ENCODE results near the gene HOXC6. TPM values are rescaled to one million over a fixed set of nuclear protein-coding genes. Genes with fewer than 3 reads are reported as not detected.
A peak's percentile ranks its signal among the peaks of the same experiment; 100 is the strongest.

HOXC6 gene
- total RNA-seq, 3 donors from 2014 or later = 3.3 to 4.1 (median 4.0) TPM

GRCh38 chr12:54026640-54027441, 1.4 kb upstream of the HOXC6 start:
- no peak for TF ChIP-seq POLR2AphosphoS5 (IDR thresholded peaks at IDR 0.05)
- no peak for TF ChIP-seq CTCF (IDR thresholded peaks at IDR 0.05)
- TF ChIP-seq POLR2A (IDR thresholded peaks at IDR 0.05) = no peak
- Histone ChIP-seq H3K4me3 (peak overlapping the region; percentile 26 to 59 (median 51)), H3K36me3 (no peaks in the 10 kb centered on the region), H3K27ac (peak overlapping the region; percentile 84 to 88), H3K9me3 (no peaks in the 10 kb centered on the region), H3K27me3 (no peaks in the 10 kb centered on the region), H3K4me1 (peaks cover 0 to 7% of the 10 kb centered on the region in 2 donors)
- DNase-seq (ENCODE audit: low spot score in 2 of 2) = peak in 1 of 2 donors; percentile 14
- intact Hi-C loops (cut with DNase I; ENCODE audit: low total_unique reads) = no loop called here

GRCh38 chr12:54027442-54027786, 826 bp upstream of the HOXC6 start:
- no peak for DNase-seq (ENCODE audit: low spot score in 2 of 2)
- peaks cover 5 to 7% of the 10 kb centered on the region in 2 donors for H3K4me1 ChIP-seq
- H3K36me3 ChIP-seq = no peaks in the 10 kb centered on the region
- no peaks in the 10 kb centered on the region for H3K9me3 ChIP-seq
- intact Hi-C loops (cut with DNase I; ENCODE audit: low total_unique reads) = no loop called here
- H3K4me3 ChIP-seq = peak overlapping the region; percentile 26 to 71 (median 59)
- H3K27me3 ChIP-seq = no peaks in the 10 kb centered on the region
- no peak for TF ChIP-seq CTCF (IDR thresholded peaks at IDR 0.05)
- TF ChIP-seq POLR2AphosphoS5 (IDR thresholded peaks at IDR 0.05) = no peak
- TF ChIP-seq POLR2A (IDR thresholded peaks at IDR 0.05) = no peak
- peak overlapping the region; percentile 84 to 88 for H3K27ac ChIP-seq

GRCh38 chr12:54029529-54030441, 1.5 kb downstream of the HOXC6 start:
- Histone ChIP-seq H3K27me3 (no peaks in the 10 kb centered on the region), H3K4me1 (peaks cover 5 to 7% of the 10 kb centered on the region in 2 donors), H3K36me3 (no peaks in the 10 kb centered on the region), H3K27ac (peak overlapping the region; percentile 84 to 89), H3K4me3 (peak overlapping the region; percentile 40 to 71 (median 59)), H3K9me3 (no peaks in the 10 kb centered on the region)
- intact Hi-C loops (cut with DNase I; ENCODE audit: low total_unique reads) = no loop called here
- peak in 1 of 2 donors; percentile 51 for DNase-seq (ENCODE audit: low spot score in 2 of 2)
- TF ChIP-seq POLR2AphosphoS5 (IDR thresholded peaks at IDR 0.05) (no peak), CTCF (IDR thresholded peaks at IDR 0.05) (no peak), POLR2A (IDR thresholded peaks at IDR 0.05) (no peak)

- H3K4me3 ChIP-seq = peak overlapping the region; percentile 40 to 71 (median 59)
- H3K36me3 ChIP-seq = no peaks in the 10 kb centered on the region
- DNase-seq (ENCODE audit: low spot score in 2 of 2) = no peak
- no peaks in the 10 kb centered on the region for H3K27me3 ChIP-seq
- H3K9me3 ChIP-seq = no peaks in the 10 kb centered on the region
- intact Hi-C loops (cut with DNase I; ENCODE audit: low total_unique reads) = no loop called here
- TF ChIP-seq POLR2A (IDR thresholded peaks at IDR 0.05) (no peak), POLR2AphosphoS5 (IDR thresholded peaks at IDR 0.05) (no peak), CTCF (IDR thresholded peaks at IDR 0.05) (no peak)
- H3K27ac ChIP-seq = peak overlapping the region; percentile 84 to 89
- peaks cover 5 to 7% of the 10 kb centered on the region in 2 donors for H3K4me1 ChIP-seq
Observed at GRCh38 chr12:54030442-54030801, 2.2 kb downstream of the HOXC6 start.
